BE2C (cell line): ENCODE measurements around the gene APOE.
"Not testable (repeated sequence)": the region's sequence is repeated elsewhere in the genome, so short reads cannot be mapped to it uniquely, and the experiment has no call there.

Source experiments
- DNase-seq: peaks from one replicate; pipeline ENCODE4 v3.0.0-alpha.2; 2020
- H3K27me3 ChIP-seq: fragments of 250-450 bp; sonication (Bioruptor Pico); 2 replicates; pipeline ENCODE4 v1.5.1; 2020; ENCODE audit warnings: mild to moderate bottlenecking
- H3K36me3 ChIP-seq: fragments of 250-450 bp; sonication (Bioruptor Pico); 2 replicates; pipeline ENCODE4 v1.5.1; 2020; ENCODE audit warnings: mild to moderate bottlenecking
- H3K4me1 ChIP-seq: fragments of 250-450 bp; sonication (Bioruptor Pico); 2 replicates; pipeline ENCODE4 v1.5.1; 2020
- H3K4me3 ChIP-seq: 2 replicates; pipeline ENCODE4 v1.5.1; 2011; ENCODE audit warnings: low read depth, low read length
- H3K9me3 ChIP-seq: fragments of 250-450 bp; sonication (Bioruptor Pico); 2 replicates; pipeline ENCODE4 v1.5.1; 2020
- CTCF ChIP-seq: IDR thresholded peaks from 2 replicates; pipeline ENCODE4 v1.5.1; 2012; ENCODE audit warnings: mild to moderate bottlenecking, low read depth, low read length

APOE gene

GRCh38 chr19:44907613-44908012 is 2.0 kb downstream of the APOE start:
- Histone ChIP-seq H3K36me3 (peaks cover 3% of the 10 kb centered on the region; the same call in 1 of the 2 replicates), H3K4me3 (no peak overlapping the region)

GRCh38 chr19:44908074-44908835 is 2.7 kb downstream of the APOE start:
- Histone ChIP-seq H3K36me3 (no peaks in the 10 kb centered on the region), H3K4me3 (no peak overlapping the region), H3K9me3 (no peaks in the 10 kb centered on the region), H3K4me1 (peaks cover 6% of the 10 kb centered on the region; the same call in 1 of the 2 replicates), H3K27me3 (peaks cover 13% of the 10 kb centered on the region)
- DNase-seq, result no peak
- TF ChIP-seq CTCF, result no peak

More at GRCh38 chr19:44907613-44908012, 2.0 kb downstream of the APOE start:
- Histone ChIP-seq H3K27me3 (peaks cover 13% of the 10 kb centered on the region), H3K9me3 (no peaks in the 10 kb centered on the region), H3K4me1 (peaks cover 6% of the 10 kb centered on the region; the same call in 1 of the 2 replicates)
- TF ChIP-seq CTCF, result no peak
- DNase-seq, result no peak

- TF ChIP-seq CTCF, result no peak
Observed at GRCh38 chr19:44908836-44909261, 3.3 kb downstream of the APOE start.

GRCh38 chr19:44909775-44910174 is 4.2 kb downstream of the APOE start:
- no peak for DNase-seq
- no peak for TF ChIP-seq CTCF
- Histone ChIP-seq H3K27me3 (peaks cover 13% of the 10 kb centered on the region), H3K9me3 (no peaks in the 10 kb centered on the region), H3K4me3 (no peak overlapping the region), H3K4me1 (peaks cover 6% of the 10 kb centered on the region), H3K36me3 (no peaks in the 10 kb centered on the region)

More at GRCh38 chr19:44908836-44909261, 3.3 kb downstream of the APOE start:
- Histone ChIP-seq H3K36me3 (no peaks in the 10 kb centered on the region), H3K4me1 (peaks cover 6% of the 10 kb centered on the region), H3K27me3 (peaks cover 13% of the 10 kb centered on the region), H3K9me3 (no peaks in the 10 kb centered on the region), H3K4me3 (no peak overlapping the region)
- no peak for DNase-seq

- H3K27me3 ChIP-seq, H3K36me3 ChIP-seq, H3K4me1 ChIP-seq, H3K4me3 ChIP-seq, DNase-seq, H3K9me3 ChIP-seq: not testable (repeated sequence)
Observed at GRCh38 chr19:44911896-44912295, 6.3 kb downstream of the APOE start.

- Histone ChIP-seq H3K36me3 (no peaks in the 10 kb centered on the region), H3K4me3 (no peak overlapping the region), H3K9me3 (no peaks in the 10 kb centered on the region), H3K4me1 (peaks cover 6% of the 10 kb centered on the region), H3K27me3 (no peaks in the 10 kb centered on the region)
- no peak for TF ChIP-seq CTCF
- no peak for DNase-seq
Observed at GRCh38 chr19:44912854-44913253, 7.3 kb downstream of the APOE start.

GRCh38 chr19:44913512-44914432 is 8.2 kb downstream of the APOE start:
- H3K4me3 ChIP-seq, result peak overlapping the region; percentile 48
- not testable (repeated sequence) for H3K4me1 ChIP-seq, H3K27me3 ChIP-seq, H3K9me3 ChIP-seq, DNase-seq, H3K36me3 ChIP-seq

GRCh38 chr19:44914433-44915206 is 9.0 kb downstream of the APOE start, which contains the start of gene APOC1:
APOC1 (plus strand) TSS chr19:44914608; CDS start chr19:44914892, 284 bp downstream.
- not testable (repeated sequence) for H3K4me1 ChIP-seq, H3K9me3 ChIP-seq, H3K27me3 ChIP-seq, H3K36me3 ChIP-seq
- DNase-seq, result peak; percentile 90
- peak within 1 kb of the TSS; percentile 48 for H3K4me3 ChIP-seq
